ENCODE measurements around the gene SMIM12.

DNA sequence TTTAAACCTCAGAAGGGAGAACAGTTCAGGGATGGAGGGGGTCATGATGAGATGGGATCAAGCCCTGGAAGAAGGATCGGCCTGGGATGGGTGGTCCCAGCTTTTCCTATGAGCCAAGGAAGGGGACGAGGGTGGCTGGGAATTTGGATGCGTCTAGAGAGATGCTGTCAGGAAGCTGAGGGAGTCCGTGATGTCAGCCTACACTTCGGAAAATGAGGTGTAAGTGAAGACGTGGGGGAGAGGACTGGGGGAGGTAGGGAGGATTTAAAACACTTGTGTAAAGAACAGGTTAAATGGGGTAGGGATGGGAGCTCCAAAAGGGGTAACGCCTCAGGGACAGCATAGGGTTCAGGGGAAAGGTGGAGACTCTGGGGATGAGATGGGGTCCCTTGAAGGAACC, 42.4 kb upstream of the SMIM12 start:
- TF ChIP-seq, protein P1, sequence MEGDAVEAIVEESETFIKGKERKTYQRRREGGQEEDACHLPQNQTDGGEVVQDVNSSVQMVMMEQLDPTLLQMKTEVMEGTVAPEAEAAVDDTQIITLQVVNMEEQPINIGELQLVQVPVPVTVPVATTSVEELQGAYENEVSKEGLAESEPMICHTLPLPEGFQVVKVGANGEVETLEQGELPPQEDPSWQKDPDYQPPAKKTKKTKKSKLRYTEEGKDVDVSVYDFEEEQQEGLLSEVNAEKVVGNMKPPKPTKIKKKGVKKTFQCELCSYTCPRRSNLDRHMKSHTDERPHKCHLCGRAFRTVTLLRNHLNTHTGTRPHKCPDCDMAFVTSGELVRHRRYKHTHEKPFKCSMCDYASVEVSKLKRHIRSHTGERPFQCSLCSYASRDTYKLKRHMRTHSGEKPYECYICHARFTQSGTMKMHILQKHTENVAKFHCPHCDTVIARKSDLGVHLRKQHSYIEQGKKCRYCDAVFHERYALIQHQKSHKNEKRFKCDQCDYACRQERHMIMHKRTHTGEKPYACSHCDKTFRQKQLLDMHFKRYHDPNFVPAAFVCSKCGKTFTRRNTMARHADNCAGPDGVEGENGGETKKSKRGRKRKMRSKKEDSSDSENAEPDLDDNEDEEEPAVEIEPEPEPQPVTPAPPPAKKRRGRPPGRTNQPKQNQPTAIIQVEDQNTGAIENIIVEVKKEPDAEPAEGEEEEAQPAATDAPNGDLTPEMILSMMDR (IDR thresholded peaks at IDR 0.05) = no peak
- TF ChIP-seq POLR2AphosphoS5 (IDR thresholded peaks at IDR 0.05) = no peak
- TF ChIP-seq EP300 (IDR thresholded peaks at IDR 0.05) = no peak
